Uterus (tissue), 4 donors: ENCODE measurements around the gene HAAO. TPM values are rescaled to one million over a fixed set of nuclear protein-coding genes. Genes with fewer than 3 reads are reported as not detected.
"Not testable (repeated sequence)": the region's sequence is repeated elsewhere in the genome, so short reads cannot be mapped to it uniquely, and the experiment has no call there.

Experiments
- DNase-seq, 2 donors: peaks; one replicate each; pipeline ENCODE4 v3.0.0-alpha.2; 2019 to 2020
- H3K27ac ChIP-seq, 2 donors: fragments of 200-600 bp; sonication (generic); 1 replicate in 1 of 2; 2 replicates in 1 of 2; pipeline ENCODE4 v1.5.1; 2016 to 2018
- H3K27me3 ChIP-seq, 2 donors: fragments of 200-600 bp; sonication (generic); one replicate each; pipeline ENCODE4 v1.5.1; 2018 to 2019; ENCODE audit warnings: control low read depth in 1 of 2
- H3K36me3 ChIP-seq, 2 donors: fragments of 200-600 bp; sonication (generic); one replicate each; pipeline ENCODE4 v1.5.1; 2019; ENCODE audit warnings: control low read depth in 1 of 2
- H3K4me1 ChIP-seq, 2 donors: fragments of 200-600 bp; sonication (generic); one replicate each; pipeline ENCODE4 v1.5.1; 2018 to 2019; ENCODE audit warnings: control low read depth in 1 of 2
- H3K4me3 ChIP-seq, 2 donors: fragments of 200-600 bp; sonication (generic); 1 replicate in 1 of 2; 2 replicates in 1 of 2; pipeline ENCODE4 v1.5.1; 2018 to 2019; ENCODE audit warnings: mild to moderate bottlenecking in 1 of 2
- H3K9me3 ChIP-seq, 2 donors: fragments of 200-600 bp; sonication (generic); one replicate each; pipeline ENCODE4 v1.5.1; 2019; ENCODE audit warnings: control low read depth in 1 of 2
- CTCF ChIP-seq, 4 experiments: fragments of 200-600 bp in 2 of 4; fragments of 450-650 bp in 2 of 4; sonication (generic) in 2 of 4; IDR thresholded peaks; one replicate each; pipeline ENCODE4 v1.5.1; 2016 to 2019; ENCODE audit warnings: antibody characterized with exemption in 4 of 4, mild to moderate bottlenecking in 2 of 4, moderate library complexity in 1 of 4
- POLR2A ChIP-seq, 2 donors: fragments of 450-650 bp; IDR thresholded peaks; one replicate each; pipeline ENCODE4 v1.6.1; 2016; ENCODE audit warnings: antibody characterized with exemption in 2 of 2, mild to moderate bottlenecking in 1 of 2, moderate library complexity in 1 of 2
- intact Hi-C: fragments of 100-400 bp; cut with DNase I; formaldehyde crosslinking; loops from one replicate; pipeline ENCODE4 v1.15.1; 2023; ENCODE audit warnings: low total_unique reads
- total RNA-seq, 4 donors: library from RNA; depleted of rRNA in 3 of 4; stranded (reverse); fragments of >200 nt in 3 of 4; gene quantifications; one replicate each; pipeline versions ENCODE4 v1.1.0 to v1.2.4, GENCODE V29; 2014 to 2023
- donor health status: DM: yes; HTN: yes; CAD: no.

Gene HAAO
- total RNA-seq, 4 donors from 2014 or later: 3.1 to 25.1 (median 20.8) TPM

- Histone ChIP-seq H3K4me1 (no peaks in the 10 kb centered on the region), H3K9me3 (no peaks in the 10 kb centered on the region), H3K4me3 (no peak overlapping the region), H3K36me3 (no peaks in the 10 kb centered on the region), H3K27ac (peak overlapping the region; percentile 47 to 81), H3K27me3 (no peaks in the 10 kb centered on the region)
- peak; percentile 75 to 89 for DNase-seq
- no peak for TF ChIP-seq CTCF (IDR thresholded peaks at IDR 0.05)
- peak in 1 of 2 donors; percentile 27 for TF ChIP-seq POLR2A (IDR thresholded peaks at IDR 0.05)
- intact Hi-C loops: loop anchor here (10.0 kb wide), 1 partner anchor 89 kb away; no protein-coding TSS in a partner anchor
Observed at GRCh38 chr2:42835577-42836371, 43.4 kb upstream of the HAAO start.

DNA sequence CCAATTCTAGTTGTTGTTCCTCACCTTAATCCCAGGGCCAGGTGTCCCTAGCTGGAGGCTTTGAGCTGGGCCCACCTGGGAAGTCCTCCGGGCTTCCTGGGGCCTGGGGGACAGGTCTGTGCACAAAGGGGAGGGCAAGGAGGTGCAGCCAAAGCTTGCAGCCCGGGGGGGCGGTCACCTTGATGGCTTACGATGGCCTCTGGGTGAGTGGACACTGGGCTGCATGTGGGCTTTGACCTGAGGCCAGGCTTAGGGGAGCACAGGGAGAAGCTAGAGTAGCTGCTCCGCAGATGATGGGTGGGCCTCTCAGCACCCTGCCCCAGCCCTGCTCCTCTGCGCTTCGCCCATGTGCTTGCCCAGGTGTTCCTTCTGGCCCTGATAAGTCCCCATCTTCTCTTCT is 41.8 kb upstream of the HAAO start:
- intact Hi-C loops: loop anchor here (10.0 kb wide), 1 partner anchor 91 kb away; no protein-coding TSS in a partner anchor
- Histone ChIP-seq H3K4me1 (no peaks in the 10 kb centered on the region), H3K4me3 (no peak overlapping the region), H3K27me3 (no peaks in the 10 kb centered on the region), H3K9me3 (no peaks in the 10 kb centered on the region), H3K27ac (no peak overlapping the region), H3K36me3 (no peaks in the 10 kb centered on the region)
- DNase-seq: peak in 1 of 2 donors; percentile 10
- TF ChIP-seq CTCF (IDR thresholded peaks at IDR 0.05) (no peak), POLR2A (IDR thresholded peaks at IDR 0.05) (no peak)

DNA sequence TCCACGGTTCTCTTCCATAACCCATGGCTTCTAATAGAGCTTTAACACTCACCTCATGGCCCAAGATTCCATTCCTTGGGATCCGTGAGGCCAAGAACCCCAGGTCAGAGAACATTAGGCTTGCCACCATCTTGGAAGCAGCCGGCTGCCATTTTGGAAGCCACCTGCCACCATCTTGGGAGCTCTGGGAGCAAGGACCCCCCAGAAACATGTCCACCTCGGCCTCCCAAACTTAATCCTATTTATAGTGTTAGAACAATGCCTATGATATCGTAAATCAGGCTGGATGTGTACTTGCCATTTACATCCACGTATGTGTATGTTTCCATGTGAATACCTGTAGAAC is 39.9 kb upstream of the HAAO start:
- Histone ChIP-seq H3K4me1 (no peaks in the 10 kb centered on the region), H3K27me3 (no peaks in the 10 kb centered on the region), H3K27ac (no peak overlapping the region), H3K9me3 (no peaks in the 10 kb centered on the region), H3K36me3 (no peaks in the 10 kb centered on the region), H3K4me3 (no peak overlapping the region)
- TF ChIP-seq POLR2A (IDR thresholded peaks at IDR 0.05): no peak
- no peak for TF ChIP-seq CTCF (IDR thresholded peaks at IDR 0.05)
- intact Hi-C loops: loop anchor here (10.0 kb wide), 1 partner anchor 93 kb away; no protein-coding TSS in a partner anchor
- DNase-seq: no peak

DNA sequence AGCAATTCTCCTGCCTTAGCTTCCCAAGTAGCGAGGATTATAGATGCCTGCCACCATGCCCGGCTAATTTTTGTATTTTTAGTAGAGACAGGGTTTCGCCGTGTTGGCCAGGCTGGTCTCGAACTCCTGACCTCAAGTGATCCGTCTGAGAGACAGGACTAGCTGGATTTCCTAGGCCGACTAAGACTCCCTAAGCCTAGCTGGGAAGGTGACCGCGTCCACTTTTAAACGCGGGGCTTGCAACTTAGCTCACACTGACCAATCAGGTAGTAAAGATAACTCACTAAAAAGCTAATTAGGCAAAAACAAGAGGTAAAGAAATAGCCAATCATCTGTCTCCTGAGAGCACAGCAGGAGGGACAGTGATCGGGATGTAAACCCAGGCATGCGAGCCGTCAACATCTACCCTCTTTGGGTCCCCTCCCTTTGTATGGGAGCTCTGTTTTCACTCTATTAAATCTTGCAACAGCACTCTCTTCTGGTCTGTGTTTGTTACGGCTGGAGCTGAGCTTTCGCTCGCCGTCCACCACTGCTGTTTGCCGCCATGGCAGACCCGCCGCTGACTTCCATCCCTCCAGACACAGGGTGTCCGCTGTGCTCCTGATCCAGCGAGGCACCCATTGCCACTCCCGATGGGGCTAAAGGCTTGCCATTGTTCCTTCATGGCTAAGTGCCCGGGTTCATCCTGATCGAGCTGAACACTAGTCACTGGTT is 39.3 kb upstream of the HAAO start:
- H3K4me3 ChIP-seq, H3K27ac ChIP-seq, H3K27me3 ChIP-seq, H3K9me3 ChIP-seq, H3K4me1 ChIP-seq, H3K36me3 ChIP-seq, DNase-seq: not testable (repeated sequence)
- intact Hi-C loops: loop anchor here (10.0 kb wide), 1 partner anchor 93 kb away; no protein-coding TSS in a partner anchor

GRCh38 chr2:42830922-42831574 is 38.7 kb upstream of the HAAO start:
- DNase-seq: no peak
- intact Hi-C loops: loop anchor here (10.0 kb wide), 1 partner anchor 94 kb away; no protein-coding TSS in a partner anchor
- no peaks in the 10 kb centered on the region for H3K27me3 ChIP-seq
- no peak overlapping the region for H3K27ac ChIP-seq
- TF ChIP-seq POLR2A (IDR thresholded peaks at IDR 0.05) (no peak), CTCF (IDR thresholded peaks at IDR 0.05) (no peak)
- H3K9me3 ChIP-seq: no peaks in the 10 kb centered on the region
- H3K4me3 ChIP-seq: no peak overlapping the region
- H3K4me1 ChIP-seq: no peaks in the 10 kb centered on the region
- H3K36me3 ChIP-seq: no peaks in the 10 kb centered on the region
